GM06990 (cell line): ENCODE results near the gene IL19.
"Not testable (repeated sequence)": the region's sequence is repeated elsewhere in the genome, so short reads cannot be mapped to it uniquely, and the experiment has no call there.

Source experiments
- DNase-seq: peaks from one replicate; pipeline ENCODE4 v3.0.0-alpha.2; 2011; ENCODE audit not compliant: insufficient read length; ENCODE audit errors: extremely low read depth
- H3K27me3 ChIP-seq: replicated peaks from 2 replicates; pipeline ENCODE4 v1.6.0; 2011; ENCODE audit warnings: low read length; ENCODE audit not compliant: control insufficient read depth, insufficient read depth
- H3K36me3 ChIP-seq: 2 replicates; pipeline ENCODE4 v1.5.1; 2011; ENCODE audit warnings: low read length; ENCODE audit not compliant: control insufficient read depth, insufficient read depth
- H3K4me3 ChIP-seq: replicated peaks from 2 replicates; pipeline ENCODE4 v1.5.1; 2011; ENCODE audit warnings: low read depth, mild to moderate bottlenecking, control low read depth, low read length
- TF ChIP-seq, protein P1 (sequence below): IDR thresholded peaks from 2 replicates; pipeline ENCODE4 v1.5.1; 2011; ENCODE audit warnings: low read length, control low read depth, mild to moderate bottlenecking, inconsistent platforms; ENCODE audit not compliant: insufficient read depth, poor library complexity, severe bottlenecking

IL19 gene

DNA sequence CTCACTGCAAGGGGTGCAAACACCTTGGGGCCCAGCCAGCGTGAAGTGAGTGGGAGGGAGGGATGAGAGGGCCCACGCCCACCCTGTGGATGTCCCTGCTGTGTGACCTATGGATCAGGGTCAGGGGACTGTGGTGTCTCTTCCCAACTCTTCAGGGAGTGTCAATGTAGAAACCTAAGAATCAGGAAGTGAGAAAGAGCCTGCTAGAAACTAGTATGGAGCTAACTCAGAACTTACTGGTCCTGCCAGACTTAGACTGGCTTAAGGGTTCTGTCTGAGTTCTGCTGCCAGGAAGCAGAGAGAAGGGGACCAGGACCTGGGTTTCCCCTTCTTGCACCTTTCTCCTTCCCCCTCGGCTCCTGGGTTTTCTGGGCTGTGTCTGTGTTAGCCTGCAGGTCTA, 3.5 kb downstream of the IL19 start:
- TF ChIP-seq, protein P1, sequence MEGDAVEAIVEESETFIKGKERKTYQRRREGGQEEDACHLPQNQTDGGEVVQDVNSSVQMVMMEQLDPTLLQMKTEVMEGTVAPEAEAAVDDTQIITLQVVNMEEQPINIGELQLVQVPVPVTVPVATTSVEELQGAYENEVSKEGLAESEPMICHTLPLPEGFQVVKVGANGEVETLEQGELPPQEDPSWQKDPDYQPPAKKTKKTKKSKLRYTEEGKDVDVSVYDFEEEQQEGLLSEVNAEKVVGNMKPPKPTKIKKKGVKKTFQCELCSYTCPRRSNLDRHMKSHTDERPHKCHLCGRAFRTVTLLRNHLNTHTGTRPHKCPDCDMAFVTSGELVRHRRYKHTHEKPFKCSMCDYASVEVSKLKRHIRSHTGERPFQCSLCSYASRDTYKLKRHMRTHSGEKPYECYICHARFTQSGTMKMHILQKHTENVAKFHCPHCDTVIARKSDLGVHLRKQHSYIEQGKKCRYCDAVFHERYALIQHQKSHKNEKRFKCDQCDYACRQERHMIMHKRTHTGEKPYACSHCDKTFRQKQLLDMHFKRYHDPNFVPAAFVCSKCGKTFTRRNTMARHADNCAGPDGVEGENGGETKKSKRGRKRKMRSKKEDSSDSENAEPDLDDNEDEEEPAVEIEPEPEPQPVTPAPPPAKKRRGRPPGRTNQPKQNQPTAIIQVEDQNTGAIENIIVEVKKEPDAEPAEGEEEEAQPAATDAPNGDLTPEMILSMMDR = no peak
- Histone ChIP-seq H3K4me3 (peak overlapping the region; percentile 62), H3K36me3 (no peaks in the 10 kb centered on the region), H3K27me3 (no peaks in the 10 kb centered on the region)
- DNase-seq = peak; percentile 65

DNA sequence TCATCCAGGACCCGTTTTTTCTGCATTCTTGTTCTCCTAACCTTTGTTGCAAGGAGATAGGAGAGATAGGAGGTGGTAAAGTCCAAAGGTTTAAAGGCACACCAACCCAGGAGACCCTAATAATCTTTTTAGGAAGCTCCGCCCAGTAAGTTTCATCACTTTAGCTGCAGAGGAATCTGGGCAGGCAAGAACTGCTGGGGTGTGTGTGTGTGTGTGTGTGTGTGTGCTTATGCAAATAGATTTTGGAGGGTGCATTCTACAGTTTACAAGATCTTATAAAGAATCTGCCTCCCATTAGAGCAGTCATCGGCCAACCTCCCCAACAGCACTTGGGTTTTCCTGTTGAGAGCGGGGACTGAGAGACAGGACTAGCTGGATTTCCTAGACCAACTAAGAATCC, 5.7 kb downstream of the IL19 start:
- H3K27me3 ChIP-seq = no peaks in the 10 kb centered on the region
- TF ChIP-seq, protein P1 = no peak
- H3K4me3 ChIP-seq = no peak overlapping the region
- DNase-seq = no peak
- no peaks in the 10 kb centered on the region; the same call in 1 of the 2 replicates for H3K36me3 ChIP-seq

DNA sequence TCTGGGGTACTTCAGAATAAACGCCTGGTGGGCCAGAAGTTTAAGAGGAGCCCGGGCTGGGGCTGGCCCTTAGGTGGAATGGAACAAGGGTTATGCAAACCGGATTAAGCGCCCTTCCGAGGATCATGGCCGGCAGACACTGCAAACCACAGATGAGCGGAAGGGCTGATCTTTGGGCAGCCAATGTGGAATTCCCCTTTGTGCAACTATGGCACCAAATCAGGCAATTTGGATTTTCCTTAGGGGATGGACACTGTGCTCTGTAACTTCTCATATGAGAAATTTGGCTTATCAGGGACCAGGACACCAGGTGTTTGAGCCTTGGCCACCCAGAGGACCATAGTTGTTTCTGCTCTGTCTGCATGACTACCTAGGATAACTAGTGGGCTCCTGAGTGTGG, 7.5 kb downstream of the IL19 start:
- no peak for DNase-seq
- H3K4me3 ChIP-seq = no peak overlapping the region
- TF ChIP-seq, protein P1 = no peak

DNA sequence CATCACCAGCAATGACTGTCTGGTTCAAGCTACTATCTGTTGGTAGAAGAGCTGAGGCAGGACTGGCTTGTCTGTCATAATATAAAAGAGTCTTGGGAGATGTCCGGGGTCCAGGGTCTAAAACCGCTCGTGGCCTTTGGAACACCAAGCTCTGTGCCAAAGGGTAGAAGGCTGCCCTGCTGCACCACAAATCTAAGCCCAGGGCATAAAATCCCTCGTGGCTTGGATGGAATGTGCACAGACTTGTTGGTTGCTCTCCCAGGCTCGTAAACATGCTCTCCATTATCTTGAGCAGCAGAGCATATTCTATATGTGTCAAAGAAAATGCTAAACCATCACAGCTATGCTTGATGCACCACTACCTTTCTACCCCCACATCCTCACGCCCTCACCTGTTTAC, 8.3 kb downstream of the IL19 start:
- H3K27me3 ChIP-seq, DNase-seq, H3K36me3 ChIP-seq, H3K4me3 ChIP-seq: not testable (repeated sequence)

More for the DNA sequence above, 7.5 kb downstream of the IL19 start:
- no peaks in the 10 kb centered on the region; the same call in 1 of the 2 replicates for H3K36me3 ChIP-seq
- H3K27me3 ChIP-seq = no peaks in the 10 kb centered on the region

DNA sequence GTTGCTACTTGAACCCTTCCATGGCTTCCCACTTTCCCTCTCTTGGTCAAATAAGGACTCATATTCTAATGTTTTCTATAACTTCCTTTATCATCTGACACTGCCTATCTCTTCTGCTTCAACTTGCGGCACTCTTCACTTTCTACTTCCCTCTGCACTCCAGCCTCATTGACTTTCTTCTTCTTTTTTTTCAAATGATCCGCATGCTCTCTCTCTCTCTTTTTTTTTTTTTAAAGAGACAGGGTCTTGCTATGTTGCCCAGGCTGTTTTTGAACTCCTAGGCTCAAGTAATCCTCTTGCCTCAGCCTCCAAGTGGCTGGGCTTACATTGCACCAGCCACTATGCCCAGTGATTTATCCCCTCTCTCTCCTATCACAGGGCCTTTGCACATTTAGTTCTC, 9.1 kb downstream of the IL19 start:
- DNase-seq = no peak
- H3K36me3 ChIP-seq = no peaks in the 10 kb centered on the region; the same call in 1 of the 2 replicates
- H3K27me3 ChIP-seq = no peaks in the 10 kb centered on the region
- TF ChIP-seq, protein P1 = no peak
- H3K4me3 ChIP-seq = no peak overlapping the region

DNA sequence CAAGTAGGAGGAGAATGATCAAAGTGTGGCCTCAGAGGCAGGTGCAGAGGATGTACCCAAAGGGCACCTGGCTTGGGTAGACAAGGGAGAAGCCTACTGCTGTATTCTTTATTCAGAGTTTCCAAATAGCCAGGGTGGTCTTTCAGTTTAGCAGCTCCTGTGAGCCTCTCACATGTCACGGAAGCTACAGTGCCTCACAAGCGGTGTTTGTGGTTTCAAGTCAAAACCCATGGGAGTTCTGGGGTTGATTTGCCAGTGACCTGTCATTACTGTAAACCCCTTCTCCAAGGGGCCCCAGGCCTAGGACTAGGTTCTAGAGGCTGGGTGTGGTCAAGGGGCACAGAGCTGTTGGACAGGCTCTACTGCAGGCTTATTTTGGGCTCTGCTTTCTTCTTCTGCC, 11.9 kb downstream of the IL19 start:
- Histone ChIP-seq H3K27me3 (no peaks in the 10 kb centered on the region), H3K36me3 (no peaks in the 10 kb centered on the region; the same call in 1 of the 2 replicates), H3K4me3 (no peak overlapping the region)
- TF ChIP-seq, protein P1 = no peak
- peak; percentile 73 for DNase-seq
